ENCODE measurements around the gene KCNS1.

GRCh38 chr20:45103072-45103471, 2.1 kb upstream of the KCNS1 start:
- TF ChIP-seq POLR2A (IDR thresholded peaks at IDR 0.05; ENCODE audit: borderline replicate concordance, extremely low read depth, insufficient read depth, insufficient read length) (no peak), CTCF (IDR thresholded peaks at IDR 0.05 in 2 of 3, conservative IDR thresholded peaks at IDR 0.05 in 1 of 3; ENCODE audit: borderline replicate concordance in 1 of 3, insufficient read depth in 1 of 3, low read depth in 2 of 3, low read length in 2 of 3) (no peak), REST (IDR thresholded peaks at IDR 0.05; ENCODE audit: low read depth) (no peak), POLR2AphosphoS5 (IDR thresholded peaks at IDR 0.05; ENCODE audit: low read depth, low read length) (no peak), EZH2 (IDR thresholded peaks at IDR 0.05) (no peak), SP1 (IDR thresholded peaks at IDR 0.05; ENCODE audit: low read depth) (no peak), ZNF274 (IDR thresholded peaks at IDR 0.05; ENCODE audit: low read depth, low read length) (no peak), SRF (IDR thresholded peaks at IDR 0.05; ENCODE audit: low read depth) (no peak), EZH2phosphoT487 (IDR thresholded peaks at IDR 0.05; ENCODE audit: borderline replicate concordance) (no peak), CEBPB (IDR thresholded peaks at IDR 0.05; ENCODE audit: low read depth) (no peak), EGR1 (IDR thresholded peaks at IDR 0.05; ENCODE audit: low read depth) (no peak)

Measured in HCT116 (cell line).